ENCODE measurements around the gene GMDS.

GMDS gene

GRCh38 chr6:1651362-1651761 is 594.0 kb downstream of the GMDS start:
- no peak for DNase-seq (ENCODE audit: low read depth in 2 of 2)

- DNase-seq (ENCODE audit: low read depth in 2 of 2) = no peak
These were observed 599.8 kb downstream of the GMDS start for GRCh38 chr6:1645466-1646185.

DNA sequence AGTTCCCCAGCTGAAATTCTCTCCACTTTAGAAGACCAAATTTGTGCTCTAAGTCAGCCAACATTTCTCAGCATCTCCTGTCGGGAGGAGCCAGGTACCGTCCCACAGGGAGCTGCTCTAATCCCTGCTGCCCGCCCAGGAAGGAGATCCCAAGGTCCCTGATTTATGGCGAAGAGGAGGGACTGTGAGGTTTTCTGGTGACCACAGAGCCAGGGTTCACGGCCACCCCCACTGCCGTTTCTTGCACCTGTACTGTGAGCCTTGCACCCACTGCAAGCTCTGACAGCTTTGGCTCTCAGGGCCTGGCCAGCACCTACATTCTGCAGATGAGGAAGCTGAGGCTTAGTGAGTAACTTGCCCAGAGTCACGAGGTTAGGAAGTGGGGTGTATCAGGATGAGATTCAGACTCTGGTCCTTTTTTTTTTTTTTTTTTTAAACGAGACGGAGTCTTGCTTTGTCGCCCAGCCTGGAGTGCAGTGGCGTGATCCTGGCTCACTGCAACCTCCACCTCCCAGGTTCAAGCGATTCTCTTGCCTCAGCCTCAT is 600.8 kb downstream of the GMDS start:
- no peak for DNase-seq (ENCODE audit: low read depth in 2 of 2)

GRCh38 chr6:1643830-1644445 is 601.5 kb downstream of the GMDS start:
- DNase-seq (ENCODE audit: low read depth in 2 of 2) = no peak

- DNase-seq (ENCODE audit: low read depth in 2 of 2) = no peak
These were observed 602.3 kb downstream of the GMDS start for GRCh38 chr6:1643111-1643510.

DNA sequence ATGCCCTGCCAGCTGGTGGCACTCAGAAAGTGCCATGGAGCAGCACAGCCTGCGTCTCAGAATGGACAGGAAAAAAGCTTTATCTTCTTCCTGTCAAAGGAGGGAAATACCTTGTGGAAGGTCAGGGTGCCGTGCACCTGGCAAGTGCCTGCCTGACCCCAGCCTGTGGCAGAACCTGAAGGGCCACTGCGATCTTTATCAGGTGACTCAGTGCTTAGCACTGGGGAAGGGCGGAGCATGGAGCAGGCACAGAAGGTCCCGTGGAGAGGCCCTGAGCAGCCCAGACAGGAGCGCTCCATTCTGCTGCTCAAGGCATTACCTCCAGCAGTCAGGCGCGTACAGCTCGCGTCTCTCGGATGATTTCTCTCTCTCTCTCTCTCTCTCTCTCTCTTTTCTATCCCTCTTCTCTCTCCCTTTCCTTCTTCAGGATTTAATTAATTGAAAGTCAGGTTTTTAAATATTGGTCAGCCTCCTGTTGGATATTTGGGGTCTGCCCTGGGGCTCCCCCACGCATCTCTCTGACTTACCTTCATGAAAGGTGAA is 604.0 kb downstream of the GMDS start:
- DNase-seq (ENCODE audit: low read depth in 2 of 2) = no peak

DNA sequence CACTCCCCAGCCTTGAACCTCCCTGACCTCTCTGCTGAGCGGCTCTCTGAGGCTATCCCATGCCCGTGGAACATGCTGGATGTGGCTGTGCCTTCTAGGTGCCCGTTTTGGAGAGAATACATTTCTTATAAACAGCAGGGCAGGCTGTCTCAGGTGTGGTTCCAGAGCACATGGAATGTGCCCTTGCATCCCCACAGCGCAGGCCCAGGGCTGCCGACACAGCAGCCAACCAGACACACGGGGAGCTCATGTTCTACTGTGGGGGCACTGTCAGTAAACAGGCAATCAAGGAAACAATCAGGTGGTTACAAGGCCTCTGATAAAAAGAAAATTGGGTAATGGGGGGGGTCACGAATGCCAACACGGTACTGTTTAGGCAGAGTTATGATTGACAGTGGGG is 604.9 kb downstream of the GMDS start:
- no peak for DNase-seq (ENCODE audit: low read depth in 2 of 2)

DNA sequence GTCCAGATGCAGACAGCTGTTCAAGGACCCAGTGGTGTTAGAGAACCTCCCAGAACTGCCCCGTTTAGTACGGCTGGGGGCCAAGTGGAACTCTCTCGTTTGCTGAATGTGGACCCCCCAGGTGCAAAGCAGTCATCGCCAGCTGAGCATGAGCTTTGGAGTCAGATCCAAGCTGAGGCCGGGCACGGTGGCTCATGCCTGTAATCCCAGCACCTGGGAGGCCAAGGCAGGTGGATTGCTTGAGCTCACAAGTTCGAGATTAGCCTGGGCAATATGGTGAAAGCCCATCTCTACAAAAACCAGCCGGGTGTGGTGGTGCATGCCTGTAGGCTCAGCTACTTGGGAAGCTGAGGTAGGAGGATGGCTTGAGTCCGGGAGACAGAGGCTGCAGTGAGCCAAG is 606.0 kb downstream of the GMDS start:
- no peak for DNase-seq (ENCODE audit: low read depth in 2 of 2)

DNA sequence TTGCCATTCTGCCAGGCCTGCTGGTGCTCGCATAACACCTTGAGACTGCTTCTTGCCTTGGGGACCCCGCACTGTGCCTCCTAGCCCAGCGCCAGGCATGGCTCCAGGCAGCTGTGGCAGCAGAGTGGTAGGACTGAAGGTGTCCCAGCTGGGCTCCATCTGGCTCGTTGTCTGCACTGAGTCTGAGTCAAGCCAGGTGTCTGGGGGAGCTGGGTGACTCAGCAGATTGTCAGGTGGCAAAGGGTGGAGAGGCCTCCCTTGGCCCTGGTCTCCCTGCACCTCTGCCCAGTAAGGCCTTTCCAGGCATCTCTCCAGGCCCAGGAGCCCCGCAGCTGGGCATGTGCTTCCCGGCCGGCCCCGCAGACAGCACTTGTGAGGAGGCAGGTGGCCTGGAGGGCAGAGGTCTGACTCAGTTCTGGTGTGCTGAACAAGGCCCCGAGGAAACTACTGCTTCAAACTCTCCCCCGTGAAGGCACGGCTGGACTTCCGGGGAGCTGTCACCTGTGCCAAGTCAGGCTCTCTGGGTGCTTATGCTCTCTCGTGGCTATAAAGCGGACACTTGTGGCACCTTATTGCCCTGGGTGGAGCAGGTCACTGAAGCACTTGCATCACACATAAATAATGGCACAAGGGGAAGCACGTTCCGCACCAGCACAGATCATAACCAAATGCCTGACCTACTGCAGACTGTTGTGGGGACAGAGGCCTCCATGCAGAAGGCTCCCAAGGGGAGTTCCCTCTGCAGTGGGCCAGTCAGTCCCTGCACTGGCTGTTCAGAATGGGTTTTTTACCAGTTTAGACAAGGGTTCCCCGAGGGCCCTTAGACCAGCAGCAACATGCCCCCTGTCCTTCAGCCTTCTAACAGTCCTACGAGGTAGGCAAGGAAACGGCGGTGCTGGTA is 608.2 kb downstream of the GMDS start:
- no peak for DNase-seq (ENCODE audit: low read depth in 2 of 2)

- no peak for DNase-seq (ENCODE audit: low read depth in 2 of 2)
These were observed 609.1 kb downstream of the GMDS start for GRCh38 chr6:1636272-1636825.

GRCh38 chr6:1635305-1636010 is 609.9 kb downstream of the GMDS start:
- DNase-seq (ENCODE audit: low read depth in 2 of 2) = no peak

GRCh38 chr6:1634081-1634480 is 611.3 kb downstream of the GMDS start:
- DNase-seq (ENCODE audit: low read depth in 2 of 2) = no peak

- no peak for DNase-seq (ENCODE audit: low read depth in 2 of 2)
These were observed 611.9 kb downstream of the GMDS start for GRCh38 chr6:1633366-1634021.

- no peak for DNase-seq (ENCODE audit: low read depth in 2 of 2)
These were observed 614.2 kb downstream of the GMDS start for GRCh38 chr6:1631251-1631650.

GRCh38 chr6:1630771-1631217 is 614.6 kb downstream of the GMDS start:
- no peak for DNase-seq (ENCODE audit: low read depth in 2 of 2)

DNA sequence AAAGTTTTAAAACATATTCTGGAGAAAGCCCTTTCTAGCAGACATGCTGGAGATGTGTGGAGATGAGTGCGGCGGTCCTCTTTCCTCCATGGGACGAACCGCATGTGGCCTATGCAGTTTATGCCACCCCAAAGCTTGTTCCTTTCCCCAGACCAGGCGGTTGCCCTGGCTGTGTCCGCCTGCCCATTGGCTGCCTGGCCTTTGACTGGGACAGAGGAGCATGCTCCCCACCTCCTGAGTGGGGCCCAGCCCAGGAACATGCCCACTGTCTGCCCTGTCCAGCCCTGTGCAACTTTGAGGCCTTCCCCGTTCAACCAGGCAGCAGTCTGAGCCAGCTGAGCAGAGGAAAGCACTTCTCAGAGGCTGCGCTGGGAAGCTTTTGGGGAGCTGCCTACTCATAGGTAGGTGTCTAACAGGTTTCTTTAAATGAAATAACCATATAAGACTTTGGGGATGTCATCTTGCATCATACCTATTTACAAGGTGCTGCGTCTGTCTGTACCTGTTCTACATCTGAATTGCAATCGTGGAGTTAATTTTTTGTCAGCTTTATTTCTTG is 615.1 kb downstream of the GMDS start:
- DNase-seq (ENCODE audit: low read depth in 2 of 2) = no peak

- no peak for DNase-seq (ENCODE audit: low read depth in 2 of 2)
These were observed 616.1 kb downstream of the GMDS start for GRCh38 chr6:1629316-1629715.

DNA sequence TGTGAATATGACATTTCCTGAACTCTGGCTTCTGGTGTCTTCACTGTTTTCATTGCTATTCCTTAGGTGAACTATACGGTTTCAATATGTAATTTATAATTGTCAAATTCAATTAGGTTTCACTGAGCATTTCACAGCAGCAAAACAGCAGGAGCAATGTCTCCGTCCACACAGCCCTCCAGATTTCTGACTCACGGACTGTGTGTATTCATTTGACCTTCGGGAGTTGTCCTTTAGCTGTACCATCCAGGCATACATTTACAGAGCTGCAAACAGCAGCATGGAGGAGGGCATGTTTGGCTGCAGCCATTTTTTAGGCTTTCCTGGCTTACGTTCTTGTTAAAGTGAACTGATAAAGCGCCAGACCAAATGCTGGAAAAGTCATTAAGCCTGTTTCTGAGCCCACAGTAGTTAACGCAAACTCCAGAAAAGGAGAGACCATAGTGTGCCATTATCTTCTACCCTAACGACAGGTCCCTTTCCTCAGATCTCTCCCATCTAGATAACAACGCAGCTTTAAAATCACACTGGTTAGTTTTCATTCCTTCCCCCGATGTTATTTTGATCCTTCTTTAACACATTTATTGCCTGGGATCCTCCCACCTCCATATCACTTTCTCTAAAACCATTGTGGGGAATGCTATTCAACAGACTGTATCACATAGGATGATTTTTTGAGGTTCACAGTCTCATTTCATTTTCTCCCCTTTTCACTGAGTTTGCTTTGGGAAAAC is 617.4 kb downstream of the GMDS start:
- no peak for DNase-seq (ENCODE audit: low read depth in 2 of 2)

GRCh38 chr6:1626481-1626880 is 618.9 kb downstream of the GMDS start:
- no peak for DNase-seq (ENCODE audit: low read depth in 2 of 2)
